CD4-positive, CD25-positive, alpha-beta regulatory T cell (primary cell): ENCODE measurements around the gene RAG1. TPM values are rescaled to one million over a fixed set of nuclear protein-coding genes. Genes with fewer than 3 reads are reported as not detected.

Experiments used
- ATAC-seq, 2 donors: fragments of 150-1000 bp; cut with Tn5 transposase; one replicate each; pipeline ENCODE4 v1.10.0; 2021; ENCODE audit warnings: low read depth in 2 of 2, moderate number of reproducible peaks in 2 of 2, moderate library complexity in 1 of 2
- DNase-seq, 3 donors: peaks; one replicate each; pipeline versions ENCODE4 v3.0.0 to v3.0.0-alpha.2; 2012 to 2022; ENCODE audit warnings: mixed read lengths in 1 of 3
- H3K27ac ChIP-seq: one replicate; pipeline ENCODE4 v1.7.0; 2013; ENCODE audit warnings: mild to moderate bottlenecking, low read length; ENCODE audit not compliant: insufficient read depth, poor library complexity, severe bottlenecking
- H3K27me3 ChIP-seq: one replicate; pipeline ENCODE4 v1.7.0; 2013; ENCODE audit warnings: low read length; ENCODE audit not compliant: control insufficient read depth, insufficient read depth
- H3K36me3 ChIP-seq: one replicate; pipeline ENCODE4 v1.7.0; 2013; ENCODE audit warnings: mild to moderate bottlenecking, low read length, moderate library complexity; ENCODE audit not compliant: control insufficient read depth, insufficient read depth
- H3K4me1 ChIP-seq: 2 replicates; pipeline ENCODE4 v1.7.0; 2013; ENCODE audit warnings: mild to moderate bottlenecking, low read length; ENCODE audit not compliant: insufficient read depth, control insufficient read depth, poor library complexity, severe bottlenecking
- H3K4me3 ChIP-seq: one replicate; pipeline ENCODE4 v1.7.0; 2013; ENCODE audit warnings: low read depth, mild to moderate bottlenecking, low read length, moderate library complexity
- H3K9me3 ChIP-seq, 2 experiments: 1 replicate in 1 of 2; 2 replicates in 1 of 2; pipeline ENCODE4 v1.7.0; 2013; ENCODE audit warnings: low read length in 2 of 2, mild to moderate bottlenecking in 1 of 2, moderate library complexity in 1 of 2; ENCODE audit not compliant: control insufficient read depth in 2 of 2
- H3K27ac Mint-ChIP-seq, 3 donors: one replicate each; pipeline ENCODE4 v1.8.0; 2020 to 2022; ENCODE audit warnings: mild to moderate bottlenecking in 3 of 3, mixed read lengths in 3 of 3, moderate library complexity in 2 of 3
- H3K27me3 Mint-ChIP-seq: one replicate; pipeline ENCODE4 v1.8.0; 2022; ENCODE audit warnings: mild to moderate bottlenecking, mixed read lengths
- H3K36me3 Mint-ChIP-seq: one replicate; pipeline ENCODE4 v1.8.0; 2020; ENCODE audit warnings: mixed read lengths
- H3K4me1 Mint-ChIP-seq, 4 donors: one replicate each; pipeline ENCODE4 v1.8.0; 2020 to 2022; ENCODE audit warnings: mixed read lengths in 4 of 4, mild to moderate bottlenecking in 1 of 4
- H3K4me3 Mint-ChIP-seq, 4 donors: one replicate each; pipeline ENCODE4 v1.8.0; 2020 to 2022; ENCODE audit warnings: mild to moderate bottlenecking in 4 of 4, mixed read lengths in 4 of 4, moderate library complexity in 3 of 4
- H3K9me3 Mint-ChIP-seq, 7 donors: one replicate each; pipeline ENCODE4 v1.8.0; 2020 to 2022; ENCODE audit warnings: mixed read lengths in 7 of 7, mild to moderate bottlenecking in 3 of 7, moderate library complexity in 2 of 7
- polyA plus RNA-seq, 4 donors: library from polyadenylated mRNA; unstranded; fragments of 300-500 nt; fragmentation: Illumina TruSeq; gene quantifications; one replicate each; pipeline ENCODE4 v1.2.3, GENCODE V29; 2021
- total RNA-seq: library from RNA; stranded (reverse); gene quantifications from one replicate; pipeline ENCODE4 v1.2.3, GENCODE V29; 2022

RAG1 gene
- total and polyA plus RNA-seq, 5 donors from 2014 or later, result 0.05 to 2.3 (median 0.16) TPM; not detected in 2

DNA sequence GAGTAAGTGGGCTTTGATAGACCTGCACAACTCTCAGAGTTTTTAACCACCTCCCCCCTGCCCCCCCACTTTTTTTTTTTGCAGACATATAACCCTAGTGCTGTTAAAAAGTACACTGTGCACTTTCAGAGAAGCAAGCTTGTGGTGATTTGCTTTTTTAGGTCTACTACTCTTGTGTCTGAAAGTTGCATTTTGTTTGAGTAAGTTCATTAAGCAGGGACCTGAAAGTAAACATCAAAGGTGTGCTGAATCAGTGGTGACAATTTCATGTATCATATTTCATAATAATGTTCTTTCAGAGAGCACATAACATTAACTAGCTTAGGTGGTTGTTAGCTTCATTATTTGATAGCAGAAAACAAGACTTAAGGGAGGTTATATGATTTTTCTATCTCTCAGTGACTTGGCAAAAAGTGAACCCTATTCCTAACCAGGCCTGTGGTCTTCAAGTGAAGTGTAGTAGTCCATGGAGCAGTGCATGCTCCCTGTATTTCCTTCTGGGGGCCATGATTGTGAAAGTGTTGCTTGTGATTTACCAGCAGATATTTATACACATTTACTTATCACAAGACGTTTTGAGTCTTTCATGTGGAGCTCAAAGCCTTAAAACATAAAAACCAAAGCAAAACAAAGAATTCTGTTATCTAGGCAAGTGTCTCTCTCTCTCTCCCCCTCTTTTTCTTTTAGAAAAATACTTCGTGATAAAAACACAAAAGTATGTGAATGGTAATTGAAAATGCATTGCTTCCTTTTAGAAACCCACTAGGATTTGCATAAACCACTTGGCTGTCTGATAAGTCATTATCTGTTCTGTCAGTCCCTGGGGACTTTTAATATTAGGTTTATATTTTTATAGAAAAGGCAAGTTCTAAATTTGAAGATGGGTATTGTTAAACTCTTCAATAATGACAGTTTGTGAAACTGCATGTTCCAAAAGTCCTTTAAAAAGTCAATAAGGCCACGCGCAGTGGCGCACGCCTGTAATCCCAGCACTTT, 37.7 kb downstream of the RAG1 start:
- Mint-ChIP-seq H3K27me3 (peaks cover 14% of the 10 kb centered on the region), H3K9me3 (no peaks in the 10 kb centered on the region), H3K36me3 (no peaks in the 10 kb centered on the region), H3K27ac (no peak overlapping the region), H3K4me1 (no peaks in the 10 kb centered on the region), H3K4me3 (no peak overlapping the region)
- Histone ChIP-seq H3K4me1 (no peaks in the 10 kb centered on the region), H3K36me3 (no peaks in the 10 kb centered on the region), H3K4me3 (no peak overlapping the region), H3K27ac (no peak overlapping the region), H3K27me3 (no peaks in the 10 kb centered on the region), H3K9me3 (no peaks in the 10 kb centered on the region)
- no peak for ATAC-seq
- DNase-seq, result no peak

DNA sequence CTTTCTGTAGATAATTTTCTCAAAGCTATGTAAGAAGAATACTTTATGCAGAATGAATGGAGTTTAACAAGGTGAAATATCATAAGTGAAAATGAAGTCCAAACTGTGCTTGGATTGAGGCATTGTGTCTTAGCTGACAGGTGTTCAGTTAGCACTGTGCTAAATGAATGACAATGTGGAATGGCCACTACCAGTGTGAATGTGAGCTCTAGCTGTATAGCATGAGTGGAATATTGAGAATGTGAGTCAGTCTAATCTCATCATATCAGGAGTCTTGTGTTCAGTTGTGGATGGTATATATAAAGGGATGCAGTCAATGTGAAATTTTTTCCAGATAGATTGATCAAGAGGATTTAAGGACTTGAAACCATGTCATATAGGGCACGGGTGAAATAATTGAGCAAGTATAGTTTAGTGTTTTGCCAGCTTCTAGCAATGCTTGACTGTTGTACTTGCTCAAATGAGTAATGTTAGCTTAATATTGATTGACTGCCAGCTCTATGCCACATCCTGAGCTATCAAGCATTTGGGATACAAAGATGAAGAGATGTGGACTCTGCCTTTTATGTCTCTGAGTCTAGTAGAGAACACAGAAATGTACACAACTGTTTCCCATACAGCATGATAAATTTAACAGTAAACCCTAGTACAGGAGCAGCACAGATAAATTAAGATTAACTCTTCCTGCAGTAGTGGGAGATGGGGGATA, 40.8 kb downstream of the RAG1 start:
- no peaks in the 10 kb centered on the region for H3K4me1 Mint-ChIP-seq
- peaks cover 9% of the 10 kb centered on the region for H3K27me3 Mint-ChIP-seq
- H3K9me3 Mint-ChIP-seq, result no peaks in the 10 kb centered on the region
- H3K27ac ChIP-seq, result no peak overlapping the region
- H3K27ac Mint-ChIP-seq, result no peak overlapping the region
- ATAC-seq (no peak), DNase-seq (no peak)
- no peaks in the 10 kb centered on the region for H3K36me3 ChIP-seq
- no peaks in the 10 kb centered on the region for H3K27me3 ChIP-seq
- H3K4me1 ChIP-seq, result no peaks in the 10 kb centered on the region
- no peak overlapping the region for H3K4me3 Mint-ChIP-seq
- no peaks in the 10 kb centered on the region for H3K36me3 Mint-ChIP-seq
- H3K4me3 ChIP-seq, result no peak overlapping the region
- H3K9me3 ChIP-seq, result no peaks in the 10 kb centered on the region

DNA sequence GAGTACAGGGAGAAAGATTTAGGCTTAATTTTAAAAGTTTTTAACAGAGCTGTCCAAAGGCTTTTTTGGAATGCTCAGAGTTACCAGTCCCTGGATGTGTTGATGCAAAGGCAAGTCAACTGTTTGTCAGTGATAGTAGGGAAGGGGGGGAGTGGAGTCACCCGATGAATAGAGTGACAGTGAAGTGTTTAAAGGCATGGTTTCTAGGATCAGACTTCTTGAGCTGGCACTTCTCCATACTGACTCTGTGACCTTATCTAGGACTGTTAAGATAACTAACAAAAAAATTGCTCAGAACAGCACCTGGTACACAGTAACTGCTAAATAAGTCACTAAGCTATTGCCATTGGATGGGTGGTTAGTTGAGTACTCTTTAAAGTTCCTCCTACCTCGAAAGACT, 41.6 kb downstream of the RAG1 start:
- peaks cover 9% of the 10 kb centered on the region for H3K27me3 Mint-ChIP-seq
- DNase-seq, result no peak
- no peaks in the 10 kb centered on the region for H3K9me3 Mint-ChIP-seq
- ATAC-seq, result no peak
- H3K4me1 Mint-ChIP-seq, result no peaks in the 10 kb centered on the region
- no peaks in the 10 kb centered on the region for H3K4me1 ChIP-seq
- H3K9me3 ChIP-seq, result no peaks in the 10 kb centered on the region
- H3K27ac ChIP-seq, result no peak overlapping the region
- no peak overlapping the region for H3K4me3 ChIP-seq
- H3K4me3 Mint-ChIP-seq, result no peak overlapping the region
- H3K27ac Mint-ChIP-seq, result no peak overlapping the region
- no peaks in the 10 kb centered on the region for H3K27me3 ChIP-seq
- no peaks in the 10 kb centered on the region for H3K36me3 Mint-ChIP-seq
- no peaks in the 10 kb centered on the region for H3K36me3 ChIP-seq

DNA sequence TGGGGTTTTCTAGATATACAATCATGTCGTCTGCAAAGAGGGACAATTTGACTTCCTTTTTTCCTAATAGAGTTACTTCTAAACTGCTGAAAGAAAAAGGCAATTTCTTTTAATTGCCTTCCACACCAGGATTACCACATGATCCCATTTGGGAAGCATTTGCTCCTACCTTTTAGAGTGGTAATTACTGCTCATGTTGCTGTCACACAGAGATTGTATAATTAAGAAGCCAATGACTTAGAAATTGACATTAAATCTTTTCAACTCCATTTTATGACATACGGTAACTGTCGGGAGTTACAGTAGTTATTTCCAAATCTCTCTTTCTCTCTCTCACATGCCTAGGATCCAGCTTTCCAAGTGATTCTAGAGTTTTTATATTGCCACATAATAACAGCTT, 48.0 kb downstream of the RAG1 start:
- H3K36me3 ChIP-seq, result no peaks in the 10 kb centered on the region
- H3K4me1 Mint-ChIP-seq, result no peaks in the 10 kb centered on the region
- no peaks in the 10 kb centered on the region for H3K9me3 ChIP-seq
- H3K9me3 Mint-ChIP-seq, result no peaks in the 10 kb centered on the region
- H3K4me3 Mint-ChIP-seq, result no peak overlapping the region
- H3K27ac ChIP-seq, result no peak overlapping the region
- H3K36me3 Mint-ChIP-seq, result no peaks in the 10 kb centered on the region
- peaks cover 8% of the 10 kb centered on the region for H3K27me3 Mint-ChIP-seq
- no peaks in the 10 kb centered on the region for H3K27me3 ChIP-seq
- no peak for DNase-seq
- H3K4me3 ChIP-seq, result no peak overlapping the region
- no peak overlapping the region for H3K27ac Mint-ChIP-seq
- no peaks in the 10 kb centered on the region for H3K4me1 ChIP-seq
- ATAC-seq, result no peak

DNA sequence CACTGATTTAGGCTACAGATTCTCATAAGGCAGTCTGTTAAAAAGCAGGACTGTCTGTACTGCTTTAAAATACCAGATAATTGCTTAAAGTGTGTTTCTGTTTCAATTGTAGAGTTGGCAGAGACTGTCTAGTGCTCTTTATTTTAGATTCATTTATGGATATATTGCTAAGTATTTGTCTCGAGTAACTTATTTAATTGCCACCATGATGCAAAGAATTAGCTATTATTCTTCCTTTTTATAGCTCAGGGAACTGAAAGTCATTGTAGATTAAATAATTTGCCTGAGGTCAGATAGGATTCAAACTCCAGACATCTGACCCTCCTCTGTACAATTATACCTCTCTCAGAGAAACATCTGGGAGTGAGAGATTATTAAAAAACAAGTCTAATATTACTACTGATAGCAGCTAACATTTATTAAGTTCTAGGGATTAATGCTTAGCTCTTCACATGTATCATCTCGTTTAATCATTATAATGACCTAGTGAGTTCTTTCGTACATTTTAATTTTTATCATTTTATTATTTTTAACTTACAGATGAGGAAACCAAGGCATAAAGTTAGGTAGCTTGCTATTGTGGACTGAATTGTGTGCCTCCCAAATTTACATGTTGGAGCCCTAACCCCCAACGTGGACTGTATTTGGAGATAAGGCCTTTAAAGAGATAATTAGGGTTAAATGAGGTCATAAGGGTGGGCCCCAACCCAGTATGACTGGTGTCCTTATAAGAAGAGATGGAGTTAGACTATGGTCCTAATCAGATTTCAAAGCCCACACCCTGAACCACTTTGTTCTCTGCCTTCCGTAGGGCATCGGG, 49.9 kb downstream of the RAG1 start:
- H3K36me3 ChIP-seq, result no peaks in the 10 kb centered on the region
- H3K4me3 ChIP-seq, result no peak overlapping the region
- Mint-ChIP-seq H3K4me3 (no peak overlapping the region), H3K9me3 (no peaks in the 10 kb centered on the region), H3K4me1 (no peaks in the 10 kb centered on the region), H3K27me3 (peaks cover 8% of the 10 kb centered on the region), H3K36me3 (no peaks in the 10 kb centered on the region), H3K27ac (no peak overlapping the region)
- H3K9me3 ChIP-seq, result no peaks in the 10 kb centered on the region
- no peaks in the 10 kb centered on the region for H3K4me1 ChIP-seq
- no peak overlapping the region for H3K27ac ChIP-seq
- H3K27me3 ChIP-seq, result no peaks in the 10 kb centered on the region
- DNase-seq (no peak), ATAC-seq (no peak)

DNA sequence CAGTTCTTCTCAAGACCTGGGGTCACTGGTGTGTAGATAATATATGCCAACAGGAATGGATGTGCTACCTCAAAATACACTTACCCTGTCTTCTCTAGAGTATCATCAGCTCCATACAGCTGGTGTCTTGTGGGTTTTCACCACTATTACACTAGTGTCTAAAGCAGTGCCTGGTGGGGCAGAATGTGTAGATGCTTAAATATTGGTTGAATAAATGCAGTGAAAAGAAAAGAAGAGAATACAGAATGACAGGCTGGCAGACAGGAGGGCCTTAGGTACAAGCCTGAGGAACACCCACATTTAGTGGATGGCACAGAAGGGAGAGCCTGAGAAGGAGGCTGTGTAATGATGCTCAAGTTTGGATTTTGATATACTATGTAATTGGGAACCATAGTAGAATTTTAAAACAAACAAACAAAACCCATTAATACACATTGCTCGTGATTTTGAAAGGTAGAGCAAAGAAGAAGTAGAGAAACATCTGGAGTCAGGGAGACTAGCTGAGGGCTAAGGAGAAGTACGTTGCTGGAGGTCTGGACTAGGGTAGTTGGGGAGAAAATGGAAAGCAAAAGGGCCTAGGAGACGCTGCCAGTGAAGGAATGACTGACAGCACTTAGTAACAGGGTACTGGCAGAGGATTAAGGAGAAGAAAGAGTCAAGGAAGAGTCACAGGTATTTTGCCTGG, 50.7 kb downstream of the RAG1 start:
- Mint-ChIP-seq H3K4me1 (no peaks in the 10 kb centered on the region), H3K36me3 (no peaks in the 10 kb centered on the region), H3K9me3 (no peaks in the 10 kb centered on the region), H3K4me3 (no peak overlapping the region), H3K27me3 (peaks cover 8% of the 10 kb centered on the region), H3K27ac (no peak overlapping the region)
- no peaks in the 10 kb centered on the region for H3K4me1 ChIP-seq
- DNase-seq (no peak), ATAC-seq (no peak)
- H3K36me3 ChIP-seq, result no peaks in the 10 kb centered on the region
- no peaks in the 10 kb centered on the region for H3K9me3 ChIP-seq
- no peak overlapping the region for H3K4me3 ChIP-seq
- H3K27me3 ChIP-seq, result no peaks in the 10 kb centered on the region
- H3K27ac ChIP-seq, result no peak overlapping the region

DNA sequence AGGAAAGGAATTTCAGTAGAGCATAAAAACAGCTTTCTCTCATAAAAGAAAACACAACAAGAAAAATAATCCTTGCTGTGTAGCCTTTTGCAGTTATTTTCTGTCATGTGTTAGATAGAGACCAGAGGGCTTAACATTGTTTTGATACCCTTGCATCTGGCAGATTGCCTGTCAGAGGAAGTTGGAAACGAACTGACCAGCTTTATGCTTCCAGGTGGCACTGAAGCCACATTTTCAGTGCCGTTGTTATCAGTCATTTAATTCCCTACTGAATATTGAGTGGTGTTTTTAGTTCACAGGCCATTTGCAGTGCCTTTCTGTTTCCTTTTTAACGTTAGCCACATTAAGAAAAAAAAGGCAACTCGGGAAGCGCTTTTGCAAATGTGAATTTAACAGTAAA, 51.7 kb downstream of the RAG1 start:
- DNase-seq (no peak), ATAC-seq (no peak)
- Mint-ChIP-seq H3K9me3 (no peaks in the 10 kb centered on the region), H3K36me3 (no peaks in the 10 kb centered on the region), H3K4me1 (no peaks in the 10 kb centered on the region), H3K27me3 (peaks cover 8% of the 10 kb centered on the region), H3K27ac (no peak overlapping the region), H3K4me3 (no peak overlapping the region)
- H3K4me3 ChIP-seq, result no peak overlapping the region
- H3K4me1 ChIP-seq, result no peaks in the 10 kb centered on the region
- no peaks in the 10 kb centered on the region for H3K9me3 ChIP-seq
- no peaks in the 10 kb centered on the region for H3K27me3 ChIP-seq
- H3K36me3 ChIP-seq, result no peaks in the 10 kb centered on the region
- H3K27ac ChIP-seq, result no peak overlapping the region
